GM21515 (cell line): ENCODE data around the gene IL4I1.
A peak's percentile ranks its signal among the peaks of the same experiment; 100 is the strongest.
"Not testable (repeated sequence)": the region's sequence is repeated elsewhere in the genome, so short reads cannot be mapped to it uniquely, and the experiment has no call there.

ENCODE experiments used
- ATAC-seq: cut with Tn5 transposase; IDR thresholded peaks from one replicate; pipeline ENCODE4 v1.9.1; 2021; ENCODE audit not compliant: unreplicated experiment

Gene IL4I1

GRCh38 chr19:49896863-49897621, at the start of gene IL4I1:
Gene IL4I1, minus strand, starts transcription at chr19:49896887. Its CDS starts 727 bp downstream, at chr19:49896160.
- ATAC-seq, result no peak

DNA sequence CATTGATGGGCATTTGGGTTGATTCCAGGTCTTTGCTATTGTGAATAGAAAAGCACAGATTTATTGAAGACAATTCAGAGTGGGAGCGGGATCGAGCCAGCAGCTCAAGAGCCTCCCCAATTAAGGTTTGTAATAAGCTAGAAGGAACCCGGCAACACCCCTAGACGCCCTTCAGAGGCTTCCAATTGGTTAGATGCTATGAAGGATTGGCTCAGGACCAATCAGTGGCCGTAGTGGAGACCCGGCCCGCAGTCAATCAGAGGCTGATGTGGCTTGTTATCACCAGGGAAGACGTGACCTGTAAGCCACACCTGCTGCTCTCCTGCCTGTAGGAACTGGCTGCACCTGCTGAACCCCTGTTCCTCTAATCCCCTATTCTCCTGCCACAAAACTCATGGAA, 49.7 kb upstream of the IL4I1 start:
- ATAC-seq, result no peak

- not testable (repeated sequence) for ATAC-seq
These were observed 47.9 kb upstream of the IL4I1 start for GRCh38 chr19:49944567-49944966.

DNA sequence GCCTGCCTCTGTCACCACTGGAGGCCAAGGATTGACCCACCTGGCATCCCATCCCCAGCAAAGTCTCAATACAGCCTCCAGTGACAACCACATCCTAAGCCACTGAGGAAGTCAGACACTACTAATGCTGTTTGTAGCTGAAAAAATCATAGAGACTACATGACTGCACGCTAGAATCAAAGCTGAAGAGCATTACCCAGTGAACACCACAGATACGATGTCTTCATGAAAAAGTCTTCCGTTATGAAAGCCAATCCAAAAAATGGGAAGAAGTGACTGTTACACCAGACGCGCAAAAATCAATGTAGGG, 43.8 kb upstream of the IL4I1 start:
- ATAC-seq, result no peak

DNA sequence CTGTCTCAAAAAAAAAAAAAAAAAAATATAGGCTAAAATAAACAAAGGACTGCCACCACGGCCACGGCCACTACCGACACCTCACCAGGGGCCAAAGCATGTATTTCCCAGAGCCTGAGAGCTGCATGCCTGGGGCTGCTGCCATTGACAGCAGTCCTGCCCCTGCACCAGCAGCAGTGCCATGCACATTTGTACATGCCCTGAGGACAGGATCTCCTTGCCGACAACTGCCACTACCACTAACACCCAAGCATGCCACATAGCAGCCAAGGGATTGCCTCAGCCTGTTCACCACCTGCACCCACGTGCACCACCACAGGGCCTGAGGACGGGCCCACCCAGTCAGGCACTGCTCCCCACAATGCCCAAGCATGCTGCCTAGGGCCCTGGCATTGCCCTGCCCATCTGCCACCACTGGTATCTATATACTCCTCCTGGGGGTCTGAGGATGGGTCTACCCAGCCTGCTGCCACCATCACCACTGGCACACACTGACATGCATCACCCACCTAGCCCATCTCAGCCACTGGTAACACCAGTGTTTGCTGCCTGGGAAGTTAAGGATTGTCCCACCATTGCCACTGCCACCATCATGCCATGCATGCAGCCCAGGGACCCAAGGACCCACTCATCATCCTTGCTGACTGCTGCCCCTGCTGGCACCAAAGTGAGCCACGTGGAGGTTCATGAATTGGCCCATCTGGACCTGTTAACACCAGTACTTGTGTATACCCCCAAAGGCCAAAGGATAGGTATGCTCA, 43.2 kb upstream of the IL4I1 start:
- no peak for ATAC-seq

GRCh38 chr19:49938662-49939061, 42.0 kb upstream of the IL4I1 start:
- ATAC-seq, result no peak

- no peak for ATAC-seq
These were observed 41.2 kb upstream of the IL4I1 start for GRCh38 chr19:49937750-49938381.

GRCh38 chr19:49936549-49936948, 39.9 kb upstream of the IL4I1 start:
- ATAC-seq, result no peak

- ATAC-seq, result no peak
These were observed 37.0 kb upstream of the IL4I1 start for GRCh38 chr19:49933643-49934042.

- no peak for ATAC-seq
These were observed 36.0 kb upstream of the IL4I1 start for GRCh38 chr19:49932731-49933131.

DNA sequence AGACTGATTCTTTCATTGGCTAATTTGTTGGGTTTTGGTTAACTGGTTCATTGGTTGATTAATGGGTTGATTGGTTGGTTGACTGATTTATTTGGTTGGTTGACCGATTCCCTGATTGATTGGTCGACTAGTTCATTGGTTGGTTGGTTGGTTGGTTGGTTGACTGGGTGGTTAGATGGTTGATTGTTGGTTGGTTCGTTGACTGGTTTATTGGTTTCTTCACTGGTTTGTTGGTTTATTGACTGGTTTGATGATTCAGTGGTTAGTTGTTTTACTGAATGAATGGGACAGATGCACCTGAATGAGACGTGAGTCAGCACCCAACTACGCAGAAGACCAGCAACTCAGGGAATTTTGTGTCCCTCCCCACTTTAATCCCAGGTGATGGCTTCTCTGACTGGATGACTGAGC, 35.4 kb upstream of the IL4I1 start:
- ATAC-seq, result no peak

- no peak for ATAC-seq
These were observed 34.8 kb upstream of the IL4I1 start for GRCh38 chr19:49931293-49932040.

GRCh38 chr19:49930483-49931011, 33.9 kb upstream of the IL4I1 start:
- no peak for ATAC-seq

DNA sequence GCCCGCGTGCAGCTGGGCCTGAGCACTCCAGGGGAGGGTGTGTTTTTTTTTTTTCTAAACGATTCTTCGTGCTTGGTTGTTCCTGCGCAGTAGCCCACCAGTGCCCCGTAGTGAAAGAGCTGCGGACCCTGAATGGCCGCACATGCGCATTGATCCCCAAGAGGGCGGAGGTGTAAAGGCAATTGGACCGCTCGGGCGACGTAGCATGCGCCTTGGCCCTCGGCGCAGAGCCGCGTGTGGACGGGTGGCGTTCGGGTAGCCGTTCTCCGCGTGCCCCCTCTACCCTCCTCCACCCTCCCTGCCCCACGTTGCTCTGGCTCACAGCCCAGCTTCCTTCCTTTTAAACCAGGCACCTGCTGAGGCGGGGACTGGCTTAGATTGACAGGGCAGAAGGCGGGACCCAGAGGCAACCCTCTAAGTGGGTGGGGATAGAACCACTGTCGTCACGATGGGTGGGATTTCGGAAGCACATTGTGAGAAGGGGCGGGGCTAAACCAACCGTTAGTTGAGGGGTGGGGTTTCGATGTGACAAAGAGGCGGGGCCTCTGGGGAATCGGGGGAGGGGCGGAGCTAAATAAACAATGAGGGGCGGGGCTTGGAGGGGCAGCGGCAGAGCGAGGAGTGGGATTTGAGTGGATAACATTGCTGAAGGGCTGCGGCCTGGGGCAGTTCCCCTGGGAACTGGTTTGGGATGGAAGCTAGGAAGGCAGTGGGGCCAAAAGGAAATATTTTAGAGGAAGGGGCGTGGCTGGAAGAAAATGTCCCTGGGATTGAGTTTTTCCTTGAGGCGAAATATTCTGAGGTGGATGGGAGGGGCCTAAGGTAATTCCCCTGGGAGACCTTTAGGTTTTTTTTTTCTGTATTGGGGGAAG, 33.2 kb upstream of the IL4I1 start:
- peak; percentile 54 for ATAC-seq

DNA sequence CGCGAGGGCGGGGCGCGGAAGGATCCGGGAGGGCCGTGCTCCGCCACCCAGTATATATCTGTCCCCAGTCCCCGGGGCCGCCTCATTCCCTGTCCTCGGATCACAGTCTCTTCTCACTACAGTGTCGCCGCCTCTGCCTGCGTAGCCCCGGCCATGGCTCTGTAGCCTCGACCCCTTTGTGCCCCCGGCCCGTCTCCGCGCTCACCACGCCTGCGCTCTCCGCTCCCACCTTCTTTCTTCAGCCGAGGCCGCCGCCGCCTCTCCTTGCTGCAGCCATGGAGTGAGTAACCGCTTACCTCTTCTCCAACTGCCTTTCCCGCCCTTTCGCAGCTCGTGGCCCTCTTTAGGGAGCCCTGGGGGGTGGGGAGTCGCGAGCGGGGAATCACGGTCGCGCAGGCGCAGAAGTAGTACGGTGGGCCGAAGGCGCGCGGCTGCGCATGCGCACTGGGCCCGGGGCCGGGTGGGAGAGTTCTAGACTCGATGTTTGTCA, 32.5 kb upstream of the IL4I1 start, which contains the start of the genes ATF5 and NUP62:
Gene ATF5 (plus strand): TSS at position 85 of the 490 bp plus-strand sequence. CDS start 1,646 bp downstream, outside the sequence.
Gene NUP62 (minus strand): TSS at position 384 of the 490 bp plus-strand sequence. CDS start 19,697 bp downstream, outside the sequence.
- ATAC-seq, result peak; percentile 39

GRCh38 chr19:49927526-49928264, 31.0 kb upstream of the IL4I1 start:
- ATAC-seq, result no peak

- no peak for ATAC-seq
These were observed 29.8 kb upstream of the IL4I1 start for GRCh38 chr19:49926515-49926914.

DNA sequence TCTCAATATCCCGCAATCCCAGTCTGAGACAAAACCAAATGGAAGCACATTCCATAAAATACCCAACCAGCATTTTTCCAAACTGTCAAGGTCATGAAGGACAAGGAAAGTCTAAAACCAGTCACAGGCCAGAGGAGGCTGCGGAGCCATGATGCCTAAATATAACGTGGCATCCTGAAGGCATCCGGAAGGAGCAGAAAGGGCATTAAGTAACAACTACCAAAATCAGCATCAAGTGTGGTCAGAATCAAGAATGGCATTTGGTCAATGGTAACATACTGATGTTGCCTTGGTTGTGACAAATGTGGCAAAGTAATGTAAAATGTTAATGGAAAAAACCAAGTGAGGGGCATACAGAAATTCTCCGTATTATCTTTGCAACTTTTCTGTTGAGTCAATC, 28.8 kb upstream of the IL4I1 start:
- ATAC-seq, result no peak

- not testable (repeated sequence) for ATAC-seq
These were observed 28.2 kb upstream of the IL4I1 start for GRCh38 chr19:49924881-49925210.
